ENCODE results near the gene KLK3.

- TF ChIP-seq TEAD4 (IDR thresholded peaks at IDR 0.05) (no peak), MAX (IDR thresholded peaks at IDR 0.05) (no peak), EP300 (IDR thresholded peaks at IDR 0.05; ENCODE audit: borderline replicate concordance) (no peak), YY1 (IDR thresholded peaks at IDR 0.05; ENCODE audit: low read depth) (no peak), CEBPB (IDR thresholded peaks at IDR 0.05) (no peak)
Measured at GRCh38 chr19:50822661-50823208, 32.0 kb upstream of the KLK3 start.

Data from Ishikawa (cell line).